Measurements from ENCODE around the gene MPPE1.
A peak's percentile ranks its signal among the peaks of the same experiment; 100 is the strongest.
"Not testable (repeated sequence)": the region's sequence is repeated elsewhere in the genome, so short reads cannot be mapped to it uniquely, and the experiment has no call there.

MPPE1 gene
- total RNA-seq = 23.4 to 65.4 (median 37.6) reads per million in 9 experiments

- Mint-ChIP-seq H3K36me3 (ENCODE audit: insufficient read depth) (peaks cover 18% of the 10 kb centered on the region), H3K4me3 (peak within 1 kb of the TSS; percentile 91 to 93), H3K27ac (peak within 1 kb of the TSS; percentile 94 to 97), H3K4me1 (ENCODE audit: low read depth in 2 of 2) (peaks cover 3 to 18% of the 10 kb centered on the region in 2 donors), H3K9me3 (no peaks in the 10 kb centered on the region), H3K27me3 (no peaks in the 10 kb centered on the region)
- ATAC-seq (replicated peaks) = peak; percentile 89
- peak; percentile 79 to 84 (median 83) for DNase-seq
Measured at GRCh38 chr18:11908182-11909060, at the start of gene MPPE1. MPPE1 (minus strand) TSS chr18:11908317; CDS start chr18:11897264, 11,053 bp downstream.

- H3K4me1 Mint-ChIP-seq (ENCODE audit: low read depth in 2 of 2) = no peaks in the 10 kb centered on the region
- no peaks in the 10 kb centered on the region for H3K36me3 Mint-ChIP-seq (ENCODE audit: insufficient read depth)
- ATAC-seq (replicated peaks) (no peak), DNase-seq (no peak)
- peaks cover 5 to 17% of the 10 kb centered on the region in 2 donors for H3K27me3 Mint-ChIP-seq
- H3K9me3 Mint-ChIP-seq = peaks cover 0 to 4% of the 10 kb centered on the region in 2 donors
- H3K4me3 Mint-ChIP-seq = no peak overlapping the region
- H3K27ac Mint-ChIP-seq = no peak overlapping the region
Measured at GRCh38 chr18:11957636-11958035, 49.5 kb upstream of the MPPE1 start.

- DNase-seq (no peak), ATAC-seq (replicated peaks) (no peak)
- peaks cover 0 to 4% of the 10 kb centered on the region in 2 donors for H3K9me3 Mint-ChIP-seq
- H3K4me1 Mint-ChIP-seq (ENCODE audit: low read depth in 2 of 2) = no peaks in the 10 kb centered on the region
- H3K36me3 Mint-ChIP-seq (ENCODE audit: insufficient read depth) = no peaks in the 10 kb centered on the region
- peaks cover 5 to 17% of the 10 kb centered on the region in 2 donors for H3K27me3 Mint-ChIP-seq
- no peak overlapping the region for H3K4me3 Mint-ChIP-seq
- H3K27ac Mint-ChIP-seq = no peak overlapping the region
Measured at GRCh38 chr18:11956371-11957308, 48.5 kb upstream of the MPPE1 start.

GRCh38 chr18:11955239-11956029 is 47.3 kb upstream of the MPPE1 start:
- Mint-ChIP-seq H3K36me3 (ENCODE audit: insufficient read depth) (no peaks in the 10 kb centered on the region), H3K9me3 (peaks cover 0 to 4% of the 10 kb centered on the region in 2 donors), H3K27me3 (peaks cover 5 to 17% of the 10 kb centered on the region in 2 donors), H3K4me1 (ENCODE audit: low read depth in 2 of 2) (no peaks in the 10 kb centered on the region), H3K27ac (no peak overlapping the region), H3K4me3 (no peak overlapping the region)
- ATAC-seq (replicated peaks) (no peak), DNase-seq (no peak)

GRCh38 chr18:11953113-11953512 is 45.0 kb upstream of the MPPE1 start:
- no peaks in the 10 kb centered on the region for H3K36me3 Mint-ChIP-seq (ENCODE audit: insufficient read depth)
- DNase-seq = no peak
- H3K27ac Mint-ChIP-seq = no peak overlapping the region
- H3K4me1 Mint-ChIP-seq (ENCODE audit: low read depth in 2 of 2) = no peaks in the 10 kb centered on the region
- no peak for ATAC-seq (replicated peaks)
- H3K27me3 Mint-ChIP-seq = peaks cover 5 to 17% of the 10 kb centered on the region in 2 donors
- no peak overlapping the region for H3K4me3 Mint-ChIP-seq
- peaks cover 0 to 4% of the 10 kb centered on the region in 2 donors for H3K9me3 Mint-ChIP-seq

- Mint-ChIP-seq H3K27me3 (peaks cover 0 to under 1% of the 10 kb centered on the region in 2 donors), H3K4me1 (ENCODE audit: low read depth in 2 of 2) (peaks cover 8 to 11% of the 10 kb centered on the region in 2 donors), H3K27ac (no peak overlapping the region), H3K36me3 (ENCODE audit: insufficient read depth) (no peaks in the 10 kb centered on the region), H3K9me3 (no peaks in the 10 kb centered on the region), H3K4me3 (no peak overlapping the region)
- ATAC-seq (replicated peaks) (no peak), DNase-seq (no peak)
Measured at GRCh38 chr18:11951390-11951851, 43.3 kb upstream of the MPPE1 start.

- Mint-ChIP-seq H3K36me3 (ENCODE audit: insufficient read depth) (no peaks in the 10 kb centered on the region), H3K27me3 (no peaks in the 10 kb centered on the region), H3K4me1 (ENCODE audit: low read depth in 2 of 2) (peaks cover 9 to 11% of the 10 kb centered on the region in 2 donors), H3K27ac (no peak overlapping the region), H3K9me3 (no peaks in the 10 kb centered on the region), H3K4me3 (no peak overlapping the region)
- no peak for ATAC-seq (replicated peaks)
- DNase-seq = no peak
Measured at GRCh38 chr18:11950824-11951223, 42.7 kb upstream of the MPPE1 start.

GRCh38 chr18:11948852-11949523 is 40.9 kb upstream of the MPPE1 start:
- H3K4me1 Mint-ChIP-seq (ENCODE audit: low read depth in 2 of 2) = peaks cover 9 to 11% of the 10 kb centered on the region in 2 donors
- no peaks in the 10 kb centered on the region for H3K9me3 Mint-ChIP-seq
- H3K36me3 Mint-ChIP-seq (ENCODE audit: insufficient read depth) = no peaks in the 10 kb centered on the region
- no peak for DNase-seq
- H3K4me3 Mint-ChIP-seq = no peak overlapping the region
- H3K27ac Mint-ChIP-seq = peak overlapping the region in 1 of 2 donors; percentile 76
- peaks cover 0 to 3% of the 10 kb centered on the region in 2 donors for H3K27me3 Mint-ChIP-seq
- ATAC-seq (replicated peaks) = no peak

- H3K36me3 Mint-ChIP-seq (ENCODE audit: insufficient read depth) = peaks cover 4% of the 10 kb centered on the region
- ATAC-seq (replicated peaks) (peak; percentile 88), DNase-seq (peak; percentile 21 to 39 (median 35))
Measured at GRCh38 chr18:11947214-11948191, 39.4 kb upstream of the MPPE1 start.

GRCh38 chr18:11946756-11947155 is 38.6 kb upstream of the MPPE1 start:
- ATAC-seq (replicated peaks) = no peak
- Mint-ChIP-seq H3K36me3 (ENCODE audit: insufficient read depth) (peaks cover 4% of the 10 kb centered on the region), H3K27ac (peak overlapping the region; percentile 83 to 92), H3K4me1 (ENCODE audit: low read depth in 2 of 2) (peaks cover 9 to 14% of the 10 kb centered on the region in 2 donors), H3K27me3 (peaks cover 0 to 10% of the 10 kb centered on the region in 2 donors), H3K4me3 (peak overlapping the region; percentile 84 to 86), H3K9me3 (no peaks in the 10 kb centered on the region)
- no peak for DNase-seq

More at GRCh38 chr18:11947214-11948191, 39.4 kb upstream of the MPPE1 start:
- H3K4me1 Mint-ChIP-seq (ENCODE audit: low read depth in 2 of 2) = peaks cover 9 to 14% of the 10 kb centered on the region in 2 donors
- H3K27ac Mint-ChIP-seq = peak overlapping the region; percentile 83 to 92
- H3K27me3 Mint-ChIP-seq = peaks cover 0 to 10% of the 10 kb centered on the region in 2 donors
- no peaks in the 10 kb centered on the region for H3K9me3 Mint-ChIP-seq
- peak overlapping the region; percentile 84 to 86 for H3K4me3 Mint-ChIP-seq

GRCh38 chr18:11945834-11946659 is 37.9 kb upstream of the MPPE1 start:
- Mint-ChIP-seq H3K4me1 (ENCODE audit: low read depth in 2 of 2) (peaks cover 9 to 14% of the 10 kb centered on the region in 2 donors), H3K27ac (peak overlapping the region in 1 of 2 donors; percentile 92), H3K4me3 (peak overlapping the region in 1 of 2 donors; percentile 84)
- not testable (repeated sequence) for DNase-seq; H3K36me3 Mint-ChIP-seq (ENCODE audit: insufficient read depth); H3K27me3 Mint-ChIP-seq; H3K9me3 Mint-ChIP-seq; ATAC-seq (replicated peaks)
